GM12878 (cell line): ENCODE results near the gene CSHL1. TPM values are rescaled to one million over a fixed set of nuclear protein-coding genes. Genes with fewer than 3 reads are reported as not detected.

Experiments used
- ATF7 ChIP-seq: fragments of 450-650 bp; IDR thresholded peaks from 2 replicates; pipeline ENCODE4 v1.6.1; 2016; ENCODE audit warnings: low read depth, mild to moderate bottlenecking
- CEBPB ChIP-seq, 2 experiments: fragments of 150-350 bp in 1 of 2; IDR thresholded peaks; 2 replicates each; pipeline ENCODE4 v1.6.1; 2012 to 2014; ENCODE audit warnings: low read depth in 2 of 2, low read length in 2 of 2, borderline replicate concordance in 1 of 2, inconsistent platforms in 1 of 2
- CREM ChIP-seq: IDR thresholded peaks from 2 replicates; pipeline ENCODE4 v1.6.1; 2014; ENCODE audit warnings: antibody characterized with exemption, low read depth
- HDAC2 ChIP-seq: fragments of 200-600 bp; sonication (generic); IDR thresholded peaks from 2 replicates; pipeline ENCODE4 v1.6.1; 2017
- RUNX3 ChIP-seq: IDR thresholded peaks from 2 replicates; pipeline ENCODE4 v1.6.1; 2012; ENCODE audit warnings: low read length, inconsistent platforms
- SMARCA5 ChIP-seq: fragments of 450-650 bp; IDR thresholded peaks from 2 replicates; pipeline ENCODE4 v1.6.1; 2017; ENCODE audit warnings: mild to moderate bottlenecking
- SPI1 ChIP-seq: IDR thresholded peaks from 2 replicates; pipeline ENCODE4 v1.6.1; 2011; ENCODE audit warnings: low read depth, mild to moderate bottlenecking, low read length, moderate library complexity, borderline replicate concordance; ENCODE audit not compliant: insufficient read depth
- TCF3 ChIP-seq: IDR thresholded peaks from 2 replicates; pipeline ENCODE4 v1.6.1; 2012; ENCODE audit warnings: low read depth, mild to moderate bottlenecking, low read length, borderline replicate concordance; ENCODE audit not compliant: insufficient read depth
- ZNF384 ChIP-seq: IDR thresholded peaks from 2 replicates; pipeline ENCODE4 v1.6.1; 2012; ENCODE audit warnings: low read depth, mild to moderate bottlenecking, low read length, improper control_type of control experiment, borderline replicate concordance
- polyA plus RNA-seq, 11 experiments: library from polyadenylated mRNA; depleted of rRNA in 4 of 11; unstranded in 6 of 11; stranded (reverse) in 5 of 11; fragments of >200 nt; fragmentation: Nextera tagmentation in 4 of 11; fragmentation: Illumina TruSeq in 1 of 11; extraction: Ambion mirVana in 4 of 11; extraction: Trizol in 1 of 11; gene quantifications; 1 replicate in 1 of 11; 2 replicates in 10 of 11; pipeline versions ENCODE4 v1.2.1 to v1.2.3, GENCODE V29; 2011 to 2016; ENCODE audit warnings: inconsistent platforms in 2 of 11, missing spikeins in 2 of 11, low read depth in 1 of 11
- total RNA-seq, 4 experiments: library from RNA; depleted of rRNA in 3 of 4; stranded (reverse); fragments of >200 nt in 3 of 4; fragmentation: Illumina TruSeq in 1 of 4; extraction: Trizol in 1 of 4; gene quantifications; 2 replicates each; pipeline versions ENCODE4 v1.2.1 to v1.2.3, GENCODE V29; 2013 to 2021
- TF ChIP-seq, protein P1 (sequence below): fragments of 450-650 bp; IDR thresholded peaks from 2 replicates; pipeline ENCODE4 v1.6.1; 2014; ENCODE audit warnings: mild to moderate bottlenecking
- TF ChIP-seq, protein P2 (sequence below): IDR thresholded peaks from 2 replicates; pipeline ENCODE4 v1.6.1; 2011; ENCODE audit warnings: low read depth, low read length, improper control_type of control experiment, borderline replicate concordance
- TF ChIP-seq, protein P3 (sequence below): fragments of 450-650 bp; IDR thresholded peaks from 2 replicates; pipeline ENCODE4 v1.6.1; 2017; ENCODE audit warnings: low read depth, mild to moderate bottlenecking, moderate library complexity
- TF ChIP-seq, protein P4 (sequence below): IDR thresholded peaks from 2 replicates; pipeline ENCODE4 v1.6.1; 2012; ENCODE audit warnings: low read depth, low read length, improper control_type of control experiment
- TF ChIP-seq, protein P5 (sequence below): fragments of 150-350 bp; IDR thresholded peaks from 2 replicates; pipeline ENCODE4 v1.6.1; 2016; ENCODE audit warnings: low read depth, low read length
- TF ChIP-seq, protein P6 (sequence below): fragments of 450-650 bp; IDR thresholded peaks from 2 replicates; pipeline ENCODE4 v1.6.1; 2017; ENCODE audit warnings: borderline replicate concordance
- TF ChIP-seq, protein P7 (sequence below): fragments of 450-650 bp; formaldehyde crosslinking; IDR thresholded peaks from 2 replicates; pipeline ENCODE4 v1.4.0; 2022; ENCODE audit warnings: mild to moderate bottlenecking, moderate library complexity

CSHL1 gene
- total and polyA plus RNA-seq, 10 of the 15 experiments (the other 5 are each of a cell fraction or from before 2014, with no cell fraction given), result not detected

DNA sequence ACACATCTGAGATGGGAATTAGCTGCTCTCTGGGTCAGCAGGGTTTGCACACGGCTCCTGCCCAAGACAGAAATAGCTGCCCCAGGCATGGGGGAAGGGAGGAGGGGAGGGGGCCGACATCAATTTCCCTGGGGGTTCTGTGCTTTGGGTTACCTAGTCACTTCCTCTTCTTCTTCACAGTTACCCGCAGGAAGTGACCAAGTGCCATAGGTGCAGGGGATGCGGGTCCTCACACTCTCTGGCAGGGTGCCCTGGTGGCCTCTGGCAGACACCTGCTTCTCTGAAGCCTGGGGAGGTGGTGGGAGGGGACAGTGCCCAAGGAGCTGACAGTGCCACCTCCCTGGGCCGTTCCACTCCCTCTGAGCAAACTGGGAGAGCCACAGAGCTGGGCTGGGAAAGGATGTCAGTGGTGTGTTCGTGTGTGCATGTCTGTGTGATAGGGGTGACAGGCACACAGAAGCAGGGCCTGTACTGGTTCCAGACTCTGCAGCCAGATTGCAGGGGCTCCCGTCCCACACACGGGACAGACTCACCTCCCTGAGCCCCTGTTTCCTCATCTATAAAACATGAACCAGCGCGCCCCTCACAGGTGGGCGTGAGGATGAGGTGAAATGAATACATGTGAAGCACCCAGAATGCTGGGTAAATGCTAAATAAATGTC lies 43.5 kb upstream of the CSHL1 start (continued):
- TF ChIP-seq, protein P1, sequence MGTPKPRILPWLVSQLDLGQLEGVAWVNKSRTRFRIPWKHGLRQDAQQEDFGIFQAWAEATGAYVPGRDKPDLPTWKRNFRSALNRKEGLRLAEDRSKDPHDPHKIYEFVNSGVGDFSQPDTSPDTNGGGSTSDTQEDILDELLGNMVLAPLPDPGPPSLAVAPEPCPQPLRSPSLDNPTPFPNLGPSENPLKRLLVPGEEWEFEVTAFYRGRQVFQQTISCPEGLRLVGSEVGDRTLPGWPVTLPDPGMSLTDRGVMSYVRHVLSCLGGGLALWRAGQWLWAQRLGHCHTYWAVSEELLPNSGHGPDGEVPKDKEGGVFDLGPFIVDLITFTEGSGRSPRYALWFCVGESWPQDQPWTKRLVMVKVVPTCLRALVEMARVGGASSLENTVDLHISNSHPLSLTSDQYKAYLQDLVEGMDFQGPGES, result no peak
- TF ChIP-seq CREM (no peak), CEBPB (IDR thresholded peaks at IDR 0.05; ENCODE audit: borderline replicate concordance in 1 of 2, low read depth in 2 of 2, low read length in 2 of 2) (no peak), TCF3 (no peak), ZNF384 (no peak), SPI1 (peak; percentile 86), HDAC2 (no peak), ATF7 (peak; percentile 47; the same call in 1 of the 2 replicates), SMARCA5 (no peak), RUNX3 (peak; percentile 29; the same call in 1 of the 2 replicates)
- TF ChIP-seq, protein P2, sequence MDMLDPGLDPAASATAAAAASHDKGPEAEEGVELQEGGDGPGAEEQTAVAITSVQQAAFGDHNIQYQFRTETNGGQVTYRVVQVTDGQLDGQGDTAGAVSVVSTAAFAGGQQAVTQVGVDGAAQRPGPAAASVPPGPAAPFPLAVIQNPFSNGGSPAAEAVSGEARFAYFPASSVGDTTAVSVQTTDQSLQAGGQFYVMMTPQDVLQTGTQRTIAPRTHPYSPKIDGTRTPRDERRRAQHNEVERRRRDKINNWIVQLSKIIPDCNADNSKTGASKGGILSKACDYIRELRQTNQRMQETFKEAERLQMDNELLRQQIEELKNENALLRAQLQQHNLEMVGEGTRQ, result no peak
- TF ChIP-seq, protein P3, sequence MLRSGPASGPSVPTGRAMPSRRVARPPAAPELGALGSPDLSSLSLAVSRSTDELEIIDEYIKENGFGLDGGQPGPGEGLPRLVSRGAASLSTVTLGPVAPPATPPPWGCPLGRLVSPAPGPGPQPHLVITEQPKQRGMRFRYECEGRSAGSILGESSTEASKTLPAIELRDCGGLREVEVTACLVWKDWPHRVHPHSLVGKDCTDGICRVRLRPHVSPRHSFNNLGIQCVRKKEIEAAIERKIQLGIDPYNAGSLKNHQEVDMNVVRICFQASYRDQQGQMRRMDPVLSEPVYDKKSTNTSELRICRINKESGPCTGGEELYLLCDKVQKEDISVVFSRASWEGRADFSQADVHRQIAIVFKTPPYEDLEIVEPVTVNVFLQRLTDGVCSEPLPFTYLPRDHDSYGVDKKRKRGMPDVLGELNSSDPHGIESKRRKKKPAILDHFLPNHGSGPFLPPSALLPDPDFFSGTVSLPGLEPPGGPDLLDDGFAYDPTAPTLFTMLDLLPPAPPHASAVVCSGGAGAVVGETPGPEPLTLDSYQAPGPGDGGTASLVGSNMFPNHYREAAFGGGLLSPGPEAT, result no peak
- TF ChIP-seq, protein P4, sequence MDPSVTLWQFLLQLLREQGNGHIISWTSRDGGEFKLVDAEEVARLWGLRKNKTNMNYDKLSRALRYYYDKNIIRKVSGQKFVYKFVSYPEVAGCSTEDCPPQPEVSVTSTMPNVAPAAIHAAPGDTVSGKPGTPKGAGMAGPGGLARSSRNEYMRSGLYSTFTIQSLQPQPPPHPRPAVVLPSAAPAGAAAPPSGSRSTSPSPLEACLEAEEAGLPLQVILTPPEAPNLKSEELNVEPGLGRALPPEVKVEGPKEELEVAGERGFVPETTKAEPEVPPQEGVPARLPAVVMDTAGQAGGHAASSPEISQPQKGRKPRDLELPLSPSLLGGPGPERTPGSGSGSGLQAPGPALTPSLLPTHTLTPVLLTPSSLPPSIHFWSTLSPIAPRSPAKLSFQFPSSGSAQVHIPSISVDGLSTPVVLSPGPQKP, result no peak
- TF ChIP-seq, protein P5, sequence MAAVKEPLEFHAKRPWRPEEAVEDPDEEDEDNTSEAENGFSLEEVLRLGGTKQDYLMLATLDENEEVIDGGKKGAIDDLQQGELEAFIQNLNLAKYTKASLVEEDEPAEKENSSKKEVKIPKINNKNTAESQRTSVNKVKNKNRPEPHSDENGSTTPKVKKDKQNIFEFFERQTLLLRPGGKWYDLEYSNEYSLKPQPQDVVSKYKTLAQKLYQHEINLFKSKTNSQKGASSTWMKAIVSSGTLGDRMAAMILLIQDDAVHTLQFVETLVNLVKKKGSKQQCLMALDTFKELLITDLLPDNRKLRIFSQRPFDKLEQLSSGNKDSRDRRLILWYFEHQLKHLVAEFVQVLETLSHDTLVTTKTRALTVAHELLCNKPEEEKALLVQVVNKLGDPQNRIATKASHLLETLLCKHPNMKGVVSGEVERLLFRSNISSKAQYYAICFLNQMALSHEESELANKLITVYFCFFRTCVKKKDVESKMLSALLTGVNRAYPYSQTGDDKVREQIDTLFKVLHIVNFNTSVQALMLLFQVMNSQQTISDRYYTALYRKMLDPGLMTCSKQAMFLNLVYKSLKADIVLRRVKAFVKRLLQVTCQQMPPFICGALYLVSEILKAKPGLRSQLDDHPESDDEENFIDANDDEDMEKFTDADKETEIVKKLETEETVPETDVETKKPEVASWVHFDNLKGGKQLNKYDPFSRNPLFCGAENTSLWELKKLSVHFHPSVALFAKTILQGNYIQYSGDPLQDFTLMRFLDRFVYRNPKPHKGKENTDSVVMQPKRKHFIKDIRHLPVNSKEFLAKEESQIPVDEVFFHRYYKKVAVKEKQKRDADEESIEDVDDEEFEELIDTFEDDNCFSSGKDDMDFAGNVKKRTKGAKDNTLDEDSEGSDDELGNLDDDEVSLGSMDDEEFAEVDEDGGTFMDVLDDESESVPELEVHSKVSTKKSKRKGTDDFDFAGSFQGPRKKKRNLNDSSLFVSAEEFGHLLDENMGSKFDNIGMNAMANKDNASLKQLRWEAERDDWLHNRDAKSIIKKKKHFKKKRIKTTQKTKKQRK, result no peak
- TF ChIP-seq, protein P6, sequence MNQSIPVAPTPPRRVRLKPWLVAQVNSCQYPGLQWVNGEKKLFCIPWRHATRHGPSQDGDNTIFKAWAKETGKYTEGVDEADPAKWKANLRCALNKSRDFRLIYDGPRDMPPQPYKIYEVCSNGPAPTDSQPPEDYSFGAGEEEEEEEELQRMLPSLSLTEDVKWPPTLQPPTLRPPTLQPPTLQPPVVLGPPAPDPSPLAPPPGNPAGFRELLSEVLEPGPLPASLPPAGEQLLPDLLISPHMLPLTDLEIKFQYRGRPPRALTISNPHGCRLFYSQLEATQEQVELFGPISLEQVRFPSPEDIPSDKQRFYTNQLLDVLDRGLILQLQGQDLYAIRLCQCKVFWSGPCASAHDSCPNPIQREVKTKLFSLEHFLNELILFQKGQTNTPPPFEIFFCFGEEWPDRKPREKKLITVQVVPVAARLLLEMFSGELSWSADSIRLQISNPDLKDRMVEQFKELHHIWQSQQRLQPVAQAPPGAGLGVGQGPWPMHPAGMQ, result no peak
- TF ChIP-seq, protein P7, sequence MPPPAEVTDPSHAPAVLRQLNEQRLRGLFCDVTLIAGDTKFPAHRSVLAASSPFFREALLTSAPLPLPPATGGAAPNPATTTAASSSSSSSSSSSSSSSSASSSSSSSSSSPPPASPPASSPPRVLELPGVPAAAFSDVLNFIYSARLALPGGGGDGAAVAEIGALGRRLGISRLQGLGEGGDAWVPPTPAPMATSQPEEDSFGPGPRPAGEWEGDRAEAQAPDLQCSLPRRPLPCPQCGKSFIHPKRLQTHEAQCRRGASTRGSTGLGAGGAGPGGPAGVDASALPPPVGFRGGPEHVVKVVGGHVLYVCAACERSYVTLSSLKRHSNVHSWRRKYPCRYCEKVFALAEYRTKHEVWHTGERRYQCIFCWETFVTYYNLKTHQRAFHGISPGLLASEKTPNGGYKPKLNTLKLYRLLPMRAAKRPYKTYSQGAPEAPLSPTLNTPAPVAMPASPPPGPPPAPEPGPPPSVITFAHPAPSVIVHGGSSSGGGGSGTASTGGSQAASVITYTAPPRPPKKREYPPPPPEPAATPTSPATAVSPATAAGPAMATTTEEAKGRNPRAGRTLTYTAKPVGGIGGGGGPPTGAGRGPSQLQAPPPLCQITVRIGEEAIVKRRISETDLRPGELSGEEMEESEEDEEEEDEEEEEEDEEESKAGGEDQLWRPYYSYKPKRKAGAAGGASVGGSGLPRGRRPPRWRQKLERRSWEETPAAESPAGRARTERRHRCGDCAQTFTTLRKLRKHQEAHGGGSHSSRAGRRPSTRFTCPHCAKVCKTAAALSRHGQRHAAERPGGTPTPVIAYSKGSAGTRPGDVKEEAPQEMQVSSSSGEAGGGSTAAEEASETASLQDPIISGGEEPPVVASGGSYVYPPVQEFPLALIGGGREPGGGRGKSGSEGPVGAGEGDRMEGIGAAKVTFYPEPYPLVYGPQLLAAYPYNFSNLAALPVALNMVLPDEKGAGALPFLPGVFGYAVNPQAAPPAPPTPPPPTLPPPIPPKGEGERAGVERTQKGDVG (CRISPR knock-in tag), result no peak
